ENCODE data around the gene FABP3.

DNA sequence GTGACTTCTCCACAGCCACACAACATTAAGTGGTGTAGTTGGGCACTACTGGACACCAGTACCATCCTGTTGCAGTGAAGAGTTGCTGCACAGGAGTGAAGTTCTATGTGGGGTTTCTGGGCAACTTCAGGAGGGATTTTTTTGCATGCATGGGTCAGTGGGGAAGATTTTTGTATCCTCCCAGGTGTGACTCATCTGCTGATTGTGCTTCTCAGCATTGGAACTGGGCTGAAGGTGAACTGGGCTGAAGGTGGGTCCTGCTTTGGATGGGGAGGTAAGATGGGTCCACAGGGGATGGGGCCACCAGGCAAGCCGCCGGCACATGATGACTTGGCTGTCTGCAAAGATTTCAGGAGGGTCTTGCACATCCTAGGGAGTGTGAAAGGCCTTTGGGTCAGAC, 42.8 kb upstream of the FABP3 start:
- TF ChIP-seq CTCF (IDR thresholded peaks at IDR 0.05; ENCODE audit: control extremely low read depth in 1 of 3, insufficient read depth in 1 of 3, low read depth in 1 of 3, low read length in 3 of 3) (no peak), ZNF274 (IDR thresholded peaks at IDR 0.05; ENCODE audit: borderline replicate concordance, extremely low read depth, low read length) (no peak), SRF (IDR thresholded peaks at IDR 0.05; ENCODE audit: low read depth, low read length) (no peak), SIRT6 (IDR thresholded peaks at IDR 0.05; ENCODE audit: low read length) (no peak), JUN (IDR thresholded peaks at IDR 0.05; ENCODE audit: low read depth, low read length) (no peak), CREB1 (IDR thresholded peaks at IDR 0.05) (no peak), RXRA (IDR thresholded peaks at IDR 0.05; ENCODE audit: insufficient read depth, low read depth, low read length) (no peak), KDM1A (IDR thresholded peaks at IDR 0.05; ENCODE audit: borderline replicate concordance, low read length) (no peak), EZH2 (IDR thresholded peaks at IDR 0.05; ENCODE audit: low read depth, low read length, severe bottlenecking) (no peak)
- TF ChIP-seq, protein P1, sequence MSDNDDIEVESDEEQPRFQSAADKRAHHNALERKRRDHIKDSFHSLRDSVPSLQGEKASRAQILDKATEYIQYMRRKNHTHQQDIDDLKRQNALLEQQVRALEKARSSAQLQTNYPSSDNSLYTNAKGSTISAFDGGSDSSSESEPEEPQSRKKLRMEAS (IDR thresholded peaks at IDR 0.05): no peak

All from H1 (cell line).